GM18858 (cell line): ENCODE data around the gene ALDH6A1.
"Not testable (repeated sequence)": the region's sequence is repeated elsewhere in the genome, so short reads cannot be mapped to it uniquely, and the experiment has no call there.

Experiments
- ATAC-seq: cut with Tn5 transposase; IDR thresholded peaks from one replicate; pipeline ENCODE4 v1.9.1; 2021; ENCODE audit not compliant: unreplicated experiment

Gene ALDH6A1

GRCh38 chr14:74084277-74085046 lies at the start of gene ALDH6A1, which contains the start of gene LIN52:
Gene ALDH6A1, minus strand, starts transcription at chr14:74084453. Its CDS starts 59 bp downstream, at chr14:74084394.
Gene LIN52, plus strand, starts transcription at chr14:74084956. Its CDS starts 19 bp downstream, at chr14:74084975.
- ATAC-seq: peak; percentile 88

DNA sequence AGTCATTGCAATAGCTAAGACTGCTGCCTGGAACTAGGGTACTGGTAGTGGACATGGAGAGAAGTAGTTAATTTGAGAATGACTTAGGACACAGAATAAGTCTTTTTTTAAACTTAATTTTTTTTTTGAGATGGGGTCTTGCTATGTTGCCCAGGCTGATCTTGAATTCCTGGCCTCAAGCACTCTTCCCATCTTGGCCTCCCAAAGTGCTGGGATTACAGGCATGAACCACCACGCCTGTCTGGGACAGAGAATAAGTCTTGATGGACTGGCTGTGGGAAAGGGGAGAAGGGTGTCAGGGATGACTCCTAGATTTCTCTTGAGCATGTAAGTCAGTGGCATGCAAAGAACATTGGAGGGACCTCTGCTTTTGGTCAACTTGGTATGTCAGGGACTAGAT lies 43.4 kb upstream of the ALDH6A1 start:
- no peak for ATAC-seq

GRCh38 chr14:74126315-74127013 lies 42.2 kb upstream of the ALDH6A1 start:
- no peak for ATAC-seq

DNA sequence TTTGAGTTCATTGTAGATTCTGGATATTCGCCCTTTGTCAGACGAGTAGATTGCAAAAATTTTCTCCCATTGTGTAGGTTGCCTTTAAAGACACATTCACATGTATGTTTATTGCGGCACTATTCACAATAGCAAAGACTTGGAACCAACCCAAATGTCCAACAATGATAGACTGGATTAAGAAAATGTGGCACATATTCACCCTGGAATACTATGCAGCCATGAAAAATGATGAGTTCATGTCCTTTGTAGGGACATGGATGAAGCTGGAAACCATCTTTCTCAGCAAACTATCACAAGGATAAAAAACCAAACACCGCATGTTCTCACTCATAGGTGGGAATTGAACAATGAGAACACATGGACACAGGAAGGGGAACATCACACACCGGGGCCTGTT lies 41.2 kb upstream of the ALDH6A1 start:
- not testable (repeated sequence) for ATAC-seq

GRCh38 chr14:74111395-74112216 lies 27.4 kb upstream of the ALDH6A1 start:
- not testable (repeated sequence) for ATAC-seq

- no peak for ATAC-seq
Observed at GRCh38 chr14:74109369-74109768, 25.1 kb upstream of the ALDH6A1 start.

GRCh38 chr14:74105381-74105780 lies 21.1 kb upstream of the ALDH6A1 start:
- no peak for ATAC-seq

- no peak for ATAC-seq
Observed at GRCh38 chr14:74089251-74090020, 5.2 kb upstream of the ALDH6A1 start.

DNA sequence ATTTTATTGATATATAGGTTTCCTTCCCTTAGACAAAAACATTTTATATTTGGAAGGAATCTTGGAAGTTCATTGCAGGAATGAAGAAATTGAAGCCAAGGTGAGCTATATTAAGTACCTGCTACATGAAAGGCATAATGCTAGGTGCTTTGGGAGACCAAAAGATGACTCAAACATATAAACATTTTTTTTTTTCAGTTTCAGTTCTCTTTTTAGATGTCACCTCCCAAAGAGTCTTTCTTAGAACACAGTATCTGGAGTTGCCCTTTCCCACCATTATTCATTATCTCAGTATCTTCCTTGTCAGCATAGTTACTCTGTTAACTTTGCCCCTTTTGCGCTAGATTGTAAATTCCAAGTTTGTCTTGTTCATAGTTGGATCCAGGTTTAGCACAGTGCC lies 1.6 kb upstream of the ALDH6A1 start:
- no peak for ATAC-seq

DNA sequence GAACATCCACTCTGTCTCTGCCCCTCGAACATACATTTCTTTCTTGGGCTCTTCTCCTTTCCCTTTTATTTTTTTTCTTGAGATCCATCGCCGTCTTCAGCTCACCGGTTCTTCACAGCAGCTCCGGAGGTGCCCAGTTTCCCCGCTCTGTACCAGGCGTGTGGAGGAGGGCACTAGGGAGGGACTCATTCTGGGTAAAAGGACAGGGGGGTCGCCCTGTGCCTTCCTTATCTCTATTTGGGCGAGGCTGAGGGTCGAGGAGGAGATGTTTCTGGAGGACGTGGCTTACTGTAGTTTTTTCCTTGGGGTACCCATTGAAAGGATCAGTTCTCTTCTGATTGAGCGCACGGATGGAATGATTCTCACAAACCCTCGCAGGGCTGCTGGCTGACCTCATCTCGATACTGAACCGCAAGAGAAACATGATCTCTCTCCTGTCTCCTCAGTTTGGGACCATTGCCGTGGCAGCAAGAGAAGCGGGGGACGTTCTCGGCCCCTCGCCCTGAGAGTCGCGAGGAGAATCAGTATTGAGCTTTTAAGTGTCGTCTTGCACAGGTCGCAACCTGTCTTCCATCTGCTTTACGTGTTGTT lies 889 bp upstream of the ALDH6A1 start:
- no peak for ATAC-seq

DNA sequence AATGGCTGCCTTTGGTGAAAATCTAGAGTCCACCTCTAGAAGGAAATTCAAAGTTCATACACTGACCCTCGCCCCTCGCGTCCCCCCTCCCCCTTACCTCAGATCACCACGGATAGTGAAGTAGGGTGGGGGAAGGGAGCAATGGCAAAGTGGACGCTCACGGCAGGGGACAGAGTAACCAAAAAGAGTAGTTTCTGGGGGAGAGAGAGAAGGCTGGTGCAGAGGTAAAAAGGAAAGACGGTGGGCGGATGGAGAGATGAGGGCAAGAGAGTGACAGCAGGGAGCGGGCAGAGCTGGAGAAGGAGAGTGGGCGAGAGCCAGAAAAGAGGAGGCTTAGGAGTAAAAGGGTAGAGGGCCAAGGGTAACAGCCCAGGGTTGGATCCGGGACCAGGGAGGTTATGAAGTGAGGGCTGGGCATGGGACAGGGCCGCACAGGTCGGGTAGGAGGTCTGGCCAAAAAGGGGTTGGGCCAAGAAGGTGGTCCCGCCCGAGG lies 423 bp downstream of the ALDH6A1 start:
- no peak for ATAC-seq

DNA sequence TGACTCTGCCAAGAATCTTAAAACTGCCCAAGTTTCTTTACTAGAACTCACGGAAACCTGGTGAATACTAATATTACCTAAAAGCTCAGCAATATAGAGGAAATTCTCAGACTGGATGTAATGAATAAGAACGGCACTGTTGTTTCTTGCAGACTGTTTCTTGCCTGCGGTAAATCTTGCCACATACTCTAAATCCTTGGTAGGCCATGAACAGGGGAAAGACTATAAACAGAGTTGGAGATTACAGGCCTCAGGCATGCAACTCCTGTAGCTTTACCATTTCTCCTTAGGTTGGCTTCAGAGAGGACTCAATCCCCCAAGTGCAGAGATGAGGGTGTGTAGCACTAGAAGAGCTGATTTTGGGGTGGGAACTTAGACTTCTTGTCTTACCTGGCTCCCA lies 1.1 kb downstream of the ALDH6A1 start:
- ATAC-seq: no peak

GRCh38 chr14:74081491-74081890 lies 2.8 kb downstream of the ALDH6A1 start:
- no peak for ATAC-seq

- ATAC-seq: no peak
Observed at GRCh38 chr14:74080820-74081460, 3.3 kb downstream of the ALDH6A1 start.

- no peak for ATAC-seq
Observed at GRCh38 chr14:74077401-74077800, 6.9 kb downstream of the ALDH6A1 start.

DNA sequence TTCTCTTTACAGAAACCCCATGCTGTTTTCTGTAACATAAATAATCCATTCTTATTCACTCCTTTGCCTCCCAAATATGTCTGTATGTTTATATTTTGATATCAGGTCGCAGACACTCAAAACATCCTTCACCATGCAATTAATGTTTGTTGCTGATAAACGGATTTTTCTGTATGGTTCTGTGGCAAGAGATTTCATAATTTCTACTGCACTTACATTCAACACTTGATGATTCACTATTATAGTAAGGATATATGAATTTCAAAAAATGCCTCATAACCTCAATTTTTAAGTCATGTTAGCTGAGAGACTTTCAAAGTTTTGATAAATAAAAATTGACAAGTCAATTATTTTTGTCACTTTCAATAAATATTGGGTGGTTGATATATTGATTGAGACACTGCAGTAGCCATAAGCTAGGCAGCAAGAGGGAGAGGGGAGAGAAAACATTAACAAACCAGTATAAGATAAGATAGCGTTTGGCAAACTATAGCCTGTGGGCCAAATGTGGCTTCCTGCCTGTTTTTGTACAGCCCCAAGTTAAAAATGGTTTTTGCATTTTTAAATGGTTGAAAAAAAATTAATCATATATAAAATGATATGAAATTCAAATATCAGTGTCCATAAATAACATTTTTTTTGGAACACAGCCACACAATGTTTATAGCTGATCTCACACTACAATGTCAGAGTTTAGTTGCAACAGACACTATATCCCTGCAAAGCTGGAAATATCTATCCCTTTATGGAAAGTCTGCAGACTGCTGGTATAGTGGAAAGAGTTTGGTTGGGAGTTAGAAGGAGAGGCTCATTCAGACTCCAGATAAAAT lies 18.3 kb downstream of the ALDH6A1 start:
- ATAC-seq: no peak

DNA sequence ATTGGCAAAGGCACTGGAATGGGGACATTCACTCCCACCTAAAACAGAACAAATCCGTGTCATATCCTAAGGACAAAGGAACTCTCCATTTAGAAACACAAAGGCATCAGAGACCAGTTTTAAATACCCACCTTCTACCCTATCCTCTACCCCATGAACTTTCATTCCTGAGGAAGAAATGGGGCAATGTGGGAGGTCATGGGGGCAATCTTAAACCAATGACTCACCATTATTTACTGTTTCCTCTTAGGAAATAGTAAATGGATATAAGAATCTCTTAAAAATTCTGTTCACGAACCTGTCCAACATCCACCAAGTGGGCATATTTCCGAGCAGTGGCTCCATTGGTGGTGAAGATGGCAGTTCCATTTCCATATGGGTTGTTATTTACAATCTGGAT lies 19.4 kb downstream of the ALDH6A1 start:
- ATAC-seq: no peak

GRCh38 chr14:74064426-74064825 lies 19.8 kb downstream of the ALDH6A1 start:
- ATAC-seq: no peak

- ATAC-seq: no peak
Observed at GRCh38 chr14:74062809-74063150, 21.5 kb downstream of the ALDH6A1 start.
